Upper lobe of right lung (tissue), 1 donor: Measurements from ENCODE around the gene RHOG. TPM values are rescaled to one million over a fixed set of nuclear protein-coding genes. Genes with fewer than 3 reads are reported as not detected.

Experiments
- ATAC-seq: fragments of 200-7000 bp; cut with Tn5 transposase; one replicate; pipeline ENCODE4 v1.9.1; 2020; ENCODE audit warnings: mild to moderate bottlenecking, moderate library complexity
- DNase-seq: peaks from one replicate; pipeline ENCODE4 v3.0.0-alpha.2; 2020
- H3K27ac ChIP-seq: fragments of 200-600 bp; one replicate; pipeline ENCODE4 v1.8.0; 2022
- H3K27me3 ChIP-seq: fragments of 200-600 bp; one replicate; pipeline ENCODE4 v1.8.0; 2022; ENCODE audit warnings: mild to moderate bottlenecking
- H3K36me3 ChIP-seq: fragments of 200-600 bp; one replicate; pipeline ENCODE4 v1.8.0; 2022
- H3K4me1 ChIP-seq: fragments of 200-600 bp; one replicate; pipeline ENCODE4 v1.8.0; 2022
- H3K4me3 ChIP-seq: fragments of 200-600 bp; one replicate; pipeline ENCODE4 v1.8.0; 2022; ENCODE audit warnings: mild to moderate bottlenecking
- H3K9me3 ChIP-seq: fragments of 200-600 bp; one replicate; pipeline ENCODE4 v1.8.0; 2022
- CTCF ChIP-seq: fragments of 200-600 bp; IDR thresholded peaks from one replicate; pipeline ENCODE4 v1.8.0; 2022; ENCODE audit warnings: antibody characterized with exemption
- intact Hi-C: fragments of 100-400 bp; cut with DNase I; formaldehyde crosslinking; loops from one replicate; pipeline ENCODE4 v1.11.0; 2022
- total RNA-seq: library from RNA; stranded (reverse); fragmentation: NEBNext Ultra II Directional; extraction: Animal tissue kit (Norgen Biotek cat#: 25700); gene quantifications from one replicate; pipeline ENCODE4 v1.2.1, GENCODE V29; 2021
- donor health status: DM: no; HTN: yes; CAD: no; lungs with severe emphysema.

RHOG gene
- total RNA-seq, 1 donor from 2014 or later: 65.6 TPM

GRCh38 chr11:3857628-3858027 lies 16.9 kb upstream of the RHOG start:
- DNase-seq (no peak), ATAC-seq (no peak)
- Histone ChIP-seq H3K27me3 (no peaks in the 10 kb centered on the region), H3K9me3 (no peaks in the 10 kb centered on the region), H3K27ac (no peak overlapping the region), H3K4me1 (peaks cover 65% of the 10 kb centered on the region), H3K4me3 (peak overlapping the region; percentile 94), H3K36me3 (no peaks in the 10 kb centered on the region)
- TF ChIP-seq CTCF: no peak
- intact Hi-C loops: loop anchor here (5.0 kb wide), 1 partner anchor 210 kb away; no protein-coding TSS in a partner anchor

- intact Hi-C loops: loop anchor here (5.0 kb wide), 1 partner anchor 210 kb away; no protein-coding TSS in a partner anchor
- no peaks in the 10 kb centered on the region for H3K9me3 ChIP-seq
- DNase-seq: no peak
- H3K4me1 ChIP-seq: peaks cover 65% of the 10 kb centered on the region
- peak overlapping the region; percentile 96 for H3K27ac ChIP-seq
- peak overlapping the region; percentile 94 for H3K4me3 ChIP-seq
- H3K27me3 ChIP-seq: no peaks in the 10 kb centered on the region
- no peak for TF ChIP-seq CTCF
- no peak for ATAC-seq
- no peaks in the 10 kb centered on the region for H3K36me3 ChIP-seq
Observed at GRCh38 chr11:3856856-3857553, 16.2 kb upstream of the RHOG start.

GRCh38 chr11:3855808-3856491 lies 15.2 kb upstream of the RHOG start:
- H3K27me3 ChIP-seq: no peaks in the 10 kb centered on the region
- H3K4me3 ChIP-seq: peak overlapping the region; percentile 94
- ATAC-seq (peak; percentile 47), DNase-seq (peak; percentile 87)
- H3K27ac ChIP-seq: peak overlapping the region; percentile 96
- intact Hi-C loops: loop anchor here (5.0 kb wide), 1 partner anchor 211 kb away; no protein-coding TSS in a partner anchor
- H3K9me3 ChIP-seq: no peaks in the 10 kb centered on the region
- H3K4me1 ChIP-seq: peaks cover 57% of the 10 kb centered on the region
- no peaks in the 10 kb centered on the region for H3K36me3 ChIP-seq
- TF ChIP-seq CTCF: no peak

- Histone ChIP-seq H3K27ac (peak within 1 kb of the TSS; percentile 96), H3K4me1 (peaks cover 50% of the 10 kb centered on the region), H3K27me3 (no peaks in the 10 kb centered on the region), H3K9me3 (no peaks in the 10 kb centered on the region), H3K36me3 (no peaks in the 10 kb centered on the region), H3K4me3 (peak within 1 kb of the TSS; percentile 94)
- intact Hi-C loops: loop anchor here (5.0 kb wide), 1 partner anchor 212 kb away; no protein-coding TSS in a partner anchor
- peak; percentile 98 for DNase-seq
- ATAC-seq: peak; percentile 93
- peak; percentile 98 for TF ChIP-seq CTCF
Observed at GRCh38 chr11:3854977-3855807, 14.4 kb upstream of the RHOG start, which contains the start of gene STIM1. TSS of gene STIM1 (plus strand) at chr11:3855664. CDS start at chr11:3856271, 607 bp downstream.

- TF ChIP-seq CTCF: no peak
- Histone ChIP-seq H3K27me3 (no peaks in the 10 kb centered on the region), H3K9me3 (no peaks in the 10 kb centered on the region), H3K27ac (peak overlapping the region; percentile 96), H3K4me1 (peaks cover 44% of the 10 kb centered on the region), H3K4me3 (peak overlapping the region; percentile 94), H3K36me3 (no peaks in the 10 kb centered on the region)
- ATAC-seq (no peak), DNase-seq (no peak)
- intact Hi-C loops: no loop called here
Observed at GRCh38 chr11:3854660-3854976, 13.9 kb upstream of the RHOG start.
